Nephron (organoid): ENCODE results near the gene ZNF680.
A peak's percentile ranks its signal among the peaks of the same experiment; 100 is the strongest.
"Not testable (repeated sequence)": the region's sequence is repeated elsewhere in the genome, so short reads cannot be mapped to it uniquely, and the experiment has no call there.

Source experiments
- H3K27ac Mint-ChIP-seq, 3 experiments: 2 replicates each; pipeline ENCODE4 v1.8.0; 2020; ENCODE audit warnings: mixed read lengths in 3 of 3, mild to moderate bottlenecking in 2 of 3, moderate library complexity in 1 of 3
- H3K27me3 Mint-ChIP-seq: 2 replicates; pipeline ENCODE4 v1.8.0; 2021; ENCODE audit warnings: low read depth, mild to moderate bottlenecking, moderate library complexity, mixed read lengths
- H3K36me3 Mint-ChIP-seq: 2 replicates; pipeline ENCODE4 v1.8.0; 2020; ENCODE audit warnings: low read depth, mixed read lengths
- H3K4me1 Mint-ChIP-seq: 2 replicates; pipeline ENCODE4 v1.8.0; 2020; ENCODE audit warnings: mixed read lengths
- H3K4me3 Mint-ChIP-seq, 3 experiments: 2 replicates each; pipeline ENCODE4 v1.8.0; 2020; ENCODE audit warnings: mild to moderate bottlenecking in 3 of 3, mixed read lengths in 3 of 3, moderate library complexity in 2 of 3
- H3K9me3 Mint-ChIP-seq: 2 replicates; pipeline ENCODE4 v1.8.0; 2020; ENCODE audit warnings: mixed read lengths
- CTCF ChIP-seq, 3 experiments: fragments of 200-600 bp; sonication (generic); IDR thresholded peaks; one replicate each; pipeline ENCODE4 v1.5.0; 2021; ENCODE audit warnings: antibody characterized with exemption in 3 of 3; ENCODE audit not compliant: unreplicated experiment in 3 of 3

The ZNF680 gene

GRCh38 chr7:64581926-64582894, 19.3 kb upstream of the ZNF680 start:
- no peak overlapping the region for H3K27ac Mint-ChIP-seq
- TF ChIP-seq CTCF (IDR thresholded peaks at IDR 0.05; ENCODE audit: unreplicated experiment in 3 of 3), result no peak
- no peak overlapping the region for H3K4me3 Mint-ChIP-seq
- H3K9me3 Mint-ChIP-seq, result peaks cover 43% of the 10 kb centered on the region
- H3K36me3 Mint-ChIP-seq, result no peaks in the 10 kb centered on the region
- no peaks in the 10 kb centered on the region for H3K27me3 Mint-ChIP-seq
- H3K4me1 Mint-ChIP-seq, result no peaks in the 10 kb centered on the region

GRCh38 chr7:64581391-64581790, 18.5 kb upstream of the ZNF680 start:
- H3K27ac Mint-ChIP-seq, result no peak overlapping the region
- no peaks in the 10 kb centered on the region for H3K36me3 Mint-ChIP-seq
- peaks cover 40% of the 10 kb centered on the region for H3K9me3 Mint-ChIP-seq
- H3K4me3 Mint-ChIP-seq, result no peak overlapping the region
- H3K27me3 Mint-ChIP-seq, result no peaks in the 10 kb centered on the region
- no peaks in the 10 kb centered on the region for H3K4me1 Mint-ChIP-seq
- no peak for TF ChIP-seq CTCF (IDR thresholded peaks at IDR 0.05; ENCODE audit: unreplicated experiment in 3 of 3)

- Mint-ChIP-seq H3K27me3 (no peaks in the 10 kb centered on the region), H3K9me3 (peaks cover 24% of the 10 kb centered on the region), H3K4me1 (no peaks in the 10 kb centered on the region), H3K27ac (no peak overlapping the region), H3K36me3 (no peaks in the 10 kb centered on the region), H3K4me3 (no peak overlapping the region)
- no peak for TF ChIP-seq CTCF (IDR thresholded peaks at IDR 0.05; ENCODE audit: unreplicated experiment in 3 of 3)
Observed at GRCh38 chr7:64574540-64575099, 11.7 kb upstream of the ZNF680 start.

- not testable (repeated sequence) for H3K27me3 Mint-ChIP-seq, H3K36me3 Mint-ChIP-seq, H3K27ac Mint-ChIP-seq, H3K4me1 Mint-ChIP-seq, H3K4me3 Mint-ChIP-seq
- H3K9me3 Mint-ChIP-seq, result peaks cover 16% of the 10 kb centered on the region
Observed at GRCh38 chr7:64570284-64570605, 7.4 kb upstream of the ZNF680 start.

GRCh38 chr7:64569372-64570283, 6.8 kb upstream of the ZNF680 start:
- not testable (repeated sequence) for H3K4me3 Mint-ChIP-seq, H3K27ac Mint-ChIP-seq, H3K36me3 Mint-ChIP-seq, H3K27me3 Mint-ChIP-seq, H3K4me1 Mint-ChIP-seq
- peaks cover 16% of the 10 kb centered on the region for H3K9me3 Mint-ChIP-seq

GRCh38 chr7:64562256-64562625, 630 bp downstream of the ZNF680 start:
- H3K4me3 Mint-ChIP-seq, result peak overlapping the region; percentile 99 to 100 (median 100)
- peaks cover 8% of the 10 kb centered on the region for H3K4me1 Mint-ChIP-seq

More at GRCh38 chr7:64562256-64562625, 630 bp downstream of the ZNF680 start:
- H3K36me3 Mint-ChIP-seq, result peaks cover 45% of the 10 kb centered on the region
- peaks cover 35% of the 10 kb centered on the region for H3K9me3 Mint-ChIP-seq
- no peak for TF ChIP-seq CTCF (IDR thresholded peaks at IDR 0.05; ENCODE audit: unreplicated experiment in 3 of 3)
- no peaks in the 10 kb centered on the region for H3K27me3 Mint-ChIP-seq
- H3K27ac Mint-ChIP-seq, result peak overlapping the region in 2 of 3 experiments; percentile 91 to 99
